Activated gamma-delta T cell treated with anti-CD3 and anti-CD28 coated beads, Interleukin-2, amount 50 U/mL, for 16 hours (primary cell): ENCODE measurements around the gene ILF3.

Source experiments
- DNase-seq: peaks from one replicate; pipeline ENCODE4 v3.0.0-alpha.2; 2020; ENCODE audit warnings: low read depth

ILF3 gene

GRCh38 chr19:10730932-10731331 is 76.8 kb downstream of the ILF3 start:
- DNase-seq = no peak

GRCh38 chr19:10735741-10736140 is 81.6 kb downstream of the ILF3 start:
- DNase-seq = no peak

- no peak for DNase-seq
These were observed 82.0 kb downstream of the ILF3 start for GRCh38 chr19:10736189-10736588.

- DNase-seq = no peak
These were observed 82.9 kb downstream of the ILF3 start for GRCh38 chr19:10736916-10737551.

GRCh38 chr19:10737722-10738121 is 83.6 kb downstream of the ILF3 start:
- DNase-seq = no peak

GRCh38 chr19:10740798-10741197 is 86.7 kb downstream of the ILF3 start:
- DNase-seq = no peak
